Globus pallidus (tissue), 1 donor: ENCODE data around the gene CD86.
"Not testable (repeated sequence)": the region's sequence is repeated elsewhere in the genome, so short reads cannot be mapped to it uniquely, and the experiment has no call there.

Experiments
- DNase-seq: peaks from one replicate; pipeline ENCODE4 v3.0.0-alpha.2; 2015; ENCODE audit warnings: low spot score

Gene CD86

DNA sequence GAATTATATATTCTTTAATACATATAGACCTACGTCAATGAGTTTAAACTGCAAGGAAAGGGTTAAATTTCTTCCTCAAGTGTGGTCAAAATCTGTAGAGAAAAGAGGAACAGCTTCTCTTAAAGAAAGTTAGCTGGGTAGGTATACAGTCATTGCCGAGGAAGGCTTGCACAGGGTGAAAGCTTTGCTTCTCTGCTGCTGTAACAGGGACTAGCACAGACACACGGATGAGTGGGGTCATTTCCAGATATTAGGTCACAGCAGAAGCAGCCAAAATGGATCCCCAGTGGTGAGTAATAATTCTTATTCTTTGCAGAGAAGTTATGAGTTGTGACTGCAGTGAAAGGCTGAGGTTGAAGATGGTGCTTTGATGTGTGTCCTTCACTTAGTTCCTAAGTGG, at the start of gene CD86:
Gene CD86 (plus strand): TSS at position 148 of the 400 bp plus-strand sequence. CDS start 128 bp downstream, at position 276.
- DNase-seq = peak; percentile 38

GRCh38 chr3:122006267-122006666, 48.9 kb upstream of the CD86 start:
- DNase-seq = no peak

- DNase-seq = no peak
These were observed 47.0 kb upstream of the CD86 start for GRCh38 chr3:122008166-122008565.

DNA sequence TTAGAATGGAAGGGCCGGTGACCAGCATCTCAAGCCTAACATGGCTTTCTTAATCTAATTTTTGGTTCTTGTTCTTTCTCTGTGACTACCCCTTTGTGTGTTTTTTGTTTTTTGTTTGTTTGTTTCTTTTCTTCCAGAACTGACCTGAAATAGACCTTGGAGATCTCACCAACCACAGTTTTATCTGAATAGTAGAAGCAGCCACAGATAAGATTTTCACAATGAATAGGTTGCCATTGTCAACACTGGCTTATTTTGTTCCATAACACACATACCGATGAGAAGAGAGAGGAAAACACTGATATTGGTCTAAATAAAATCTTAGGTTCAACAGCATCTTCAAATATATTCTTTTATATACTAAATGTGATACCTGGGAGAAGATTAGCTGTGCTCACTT, 44.7 kb upstream of the CD86 start:
- no peak for DNase-seq

GRCh38 chr3:122011396-122011795, 43.8 kb upstream of the CD86 start:
- no peak for DNase-seq

DNA sequence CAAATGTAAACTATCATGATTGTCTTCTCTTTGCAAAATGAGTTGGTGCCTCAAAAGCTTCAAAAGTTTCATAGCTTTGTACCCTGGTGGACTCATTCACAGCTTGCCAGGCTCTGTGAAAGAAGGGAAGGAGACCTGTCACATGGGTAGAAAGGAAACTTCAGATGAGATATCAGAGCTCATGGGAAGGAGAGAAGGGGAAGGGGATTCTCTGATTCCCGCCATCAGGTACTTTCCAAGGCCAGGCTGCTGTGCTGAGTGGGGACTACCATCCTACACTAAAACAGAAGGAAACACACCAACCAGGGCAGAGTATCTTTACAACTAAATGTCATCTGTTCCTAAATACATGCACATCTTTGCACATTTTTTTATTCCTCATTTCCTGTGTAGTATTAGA, 42.3 kb upstream of the CD86 start:
- DNase-seq = no peak

DNA sequence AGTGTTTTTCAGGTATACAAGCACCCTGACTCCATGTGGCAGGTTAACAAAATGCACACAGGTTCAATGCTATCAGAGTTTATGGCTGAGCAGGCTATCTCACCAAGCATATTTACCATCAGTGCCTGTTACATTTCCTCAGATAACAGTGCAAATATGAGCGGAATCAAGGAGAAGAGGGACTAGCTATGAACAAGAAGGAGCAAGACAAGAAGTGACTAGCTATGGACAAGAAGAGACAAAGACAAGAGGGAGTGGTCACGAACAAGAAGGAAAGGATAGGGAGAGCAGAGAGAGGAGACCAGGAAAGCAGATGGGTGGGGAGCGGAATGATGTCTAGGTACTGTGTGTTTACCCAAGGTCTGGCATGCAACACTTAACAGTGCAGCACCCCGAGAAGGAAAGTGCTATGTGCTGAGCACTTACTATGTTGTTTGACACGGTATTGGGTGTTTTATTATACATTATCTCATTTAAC, 41.7 kb upstream of the CD86 start:
- no peak for DNase-seq

DNA sequence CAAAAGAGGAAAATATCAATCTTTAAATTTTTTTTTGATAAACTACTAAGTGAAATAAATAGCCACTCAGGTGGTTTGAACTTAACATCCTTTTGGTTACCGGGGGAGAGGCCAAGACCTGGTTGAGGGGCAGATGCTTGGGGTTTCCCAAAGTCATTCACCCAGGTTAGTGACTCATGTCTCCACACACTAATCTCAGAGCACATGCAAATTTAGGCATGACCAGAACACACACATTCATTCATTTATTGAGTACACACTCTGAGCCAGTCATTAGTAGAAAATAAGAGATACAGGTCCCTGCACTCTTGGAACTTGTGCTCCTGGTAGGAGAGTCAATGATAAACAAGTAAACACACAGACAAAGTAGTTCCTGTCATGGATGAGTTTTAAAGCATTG, 40.4 kb upstream of the CD86 start:
- no peak for DNase-seq

- no peak for DNase-seq
These were observed 35.7 kb upstream of the CD86 start for GRCh38 chr3:122019493-122019892.

- no peak for DNase-seq
These were observed 34.1 kb upstream of the CD86 start for GRCh38 chr3:122021037-122021436.

- DNase-seq = no peak
These were observed 33.3 kb upstream of the CD86 start, which contains the start of gene ILDR1 for GRCh38 chr3:122021811-122022401. Gene ILDR1, minus strand, starts transcription at chr3:122022247. Its CDS starts 170 bp downstream, at chr3:122022077.

GRCh38 chr3:122023335-122023910, 31.7 kb upstream of the CD86 start:
- no peak for DNase-seq

GRCh38 chr3:122024800-122025199, 30.4 kb upstream of the CD86 start:
- DNase-seq = no peak

DNA sequence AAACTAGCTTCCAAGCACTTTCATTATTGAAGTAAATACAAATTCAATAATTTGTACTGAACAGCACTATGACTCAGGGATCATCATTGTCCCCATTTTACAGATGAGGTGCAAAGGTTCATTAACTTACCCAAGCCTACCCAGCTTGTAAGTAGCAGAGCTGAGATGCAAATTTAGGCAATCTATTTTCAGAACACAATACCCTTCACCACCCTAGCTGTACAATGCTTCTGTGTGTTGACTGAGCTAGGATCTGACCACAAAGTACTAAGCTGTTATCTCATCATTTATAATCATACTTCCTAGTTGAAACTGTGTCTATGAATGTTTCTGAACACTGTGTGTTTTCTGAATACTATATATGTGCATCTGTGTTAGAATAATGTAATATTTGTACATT, 29.9 kb upstream of the CD86 start:
- no peak for DNase-seq

DNA sequence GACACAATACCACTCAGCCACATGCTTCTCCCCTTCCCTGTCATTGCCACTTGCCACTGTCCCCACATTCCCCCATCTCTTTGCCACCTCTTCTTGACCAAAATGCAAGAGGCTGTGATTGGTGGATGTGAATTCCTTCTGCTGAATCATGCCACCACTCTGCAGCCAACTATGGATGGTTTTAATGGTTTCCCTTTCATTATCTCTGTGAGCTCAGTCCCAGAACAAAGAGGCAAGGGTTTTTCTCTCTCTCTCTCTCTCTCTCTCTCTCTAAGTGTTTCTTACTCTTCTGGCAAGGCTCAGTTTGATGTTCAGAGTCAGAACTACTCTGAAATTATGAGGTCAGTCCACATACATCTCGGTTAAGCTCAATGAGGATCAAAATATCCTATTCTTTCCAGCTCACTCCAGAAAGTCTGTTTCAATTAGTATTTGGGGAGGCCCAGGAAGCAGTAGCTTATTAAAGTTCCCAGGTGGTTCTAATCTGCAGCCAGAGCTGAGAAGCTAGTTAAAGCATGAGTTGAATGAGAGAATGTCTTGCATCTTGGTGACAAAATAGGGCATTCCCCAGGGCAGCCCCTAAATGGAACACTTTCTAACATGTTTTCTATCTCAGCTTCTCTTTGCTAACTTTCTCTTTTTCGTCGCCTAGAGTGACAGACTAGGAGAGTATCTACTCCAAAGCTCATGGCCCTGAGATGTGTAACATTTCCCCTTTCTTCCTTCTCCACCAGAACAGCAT, 24.6 kb upstream of the CD86 start:
- DNase-seq = no peak

GRCh38 chr3:122031123-122031468, 24.1 kb upstream of the CD86 start:
- DNase-seq = no peak

DNA sequence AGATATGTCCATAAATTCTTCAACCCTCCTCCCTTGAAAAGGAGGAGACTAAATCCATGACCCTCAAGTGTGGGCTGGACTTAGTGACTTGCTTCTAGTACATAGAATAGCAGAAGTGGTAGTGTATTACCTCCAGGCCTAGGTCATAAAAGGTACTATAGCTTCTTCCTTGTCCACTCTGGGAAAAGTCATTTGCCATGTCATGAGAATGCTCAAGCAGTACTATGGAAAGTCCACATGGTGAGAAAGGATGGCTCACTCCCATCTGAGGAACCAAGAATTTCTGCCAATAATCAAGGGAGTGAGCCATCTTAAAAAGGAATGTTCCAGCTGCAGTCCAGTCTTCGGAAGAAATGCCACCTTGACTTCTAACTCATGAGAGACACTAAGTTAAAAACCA, 22.6 kb upstream of the CD86 start:
- DNase-seq = no peak

- DNase-seq = no peak
These were observed 22.1 kb upstream of the CD86 start for GRCh38 chr3:122033023-122033422.

DNA sequence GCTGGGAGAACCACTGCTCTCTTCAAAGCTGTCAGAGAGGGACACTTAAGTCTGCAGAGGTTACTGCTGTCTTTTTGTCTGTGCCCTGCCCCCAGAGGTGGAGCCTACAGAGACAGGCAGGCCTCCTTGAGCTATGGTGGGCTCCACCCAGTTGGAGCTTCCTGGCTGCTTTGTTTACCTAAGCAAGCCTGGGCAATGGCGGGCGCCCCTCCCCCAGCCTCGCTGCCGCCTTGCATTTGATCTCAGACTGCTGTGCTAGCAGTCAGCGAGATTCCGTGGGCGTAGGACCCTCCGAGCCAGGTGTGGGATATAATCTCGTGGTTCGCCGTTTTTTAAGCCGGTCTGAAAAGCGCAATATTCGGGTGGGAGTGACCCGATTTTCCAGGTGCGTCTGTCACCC, 7.9 kb upstream of the CD86 start:
- not testable (repeated sequence) for DNase-seq

DNA sequence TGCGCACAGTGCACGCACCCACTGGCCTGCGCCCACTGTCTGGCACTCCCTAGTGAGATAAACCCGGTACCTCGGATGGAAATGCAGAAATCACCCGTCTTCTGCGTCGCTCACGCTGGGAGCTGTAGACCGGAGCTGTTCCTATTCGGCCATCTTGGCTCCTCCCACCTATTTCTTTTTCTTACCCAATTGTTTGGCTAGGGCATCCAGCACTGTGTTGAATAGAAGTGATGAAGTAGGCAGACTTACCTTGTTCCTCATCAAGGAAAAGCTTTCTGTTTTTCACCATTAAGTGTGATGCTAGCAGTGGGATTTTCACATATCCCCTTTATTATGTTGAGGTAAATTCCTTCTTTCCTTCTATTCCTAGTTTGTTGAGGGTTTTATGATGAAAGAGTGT, 7.4 kb upstream of the CD86 start:
- DNase-seq = not testable (repeated sequence)

DNA sequence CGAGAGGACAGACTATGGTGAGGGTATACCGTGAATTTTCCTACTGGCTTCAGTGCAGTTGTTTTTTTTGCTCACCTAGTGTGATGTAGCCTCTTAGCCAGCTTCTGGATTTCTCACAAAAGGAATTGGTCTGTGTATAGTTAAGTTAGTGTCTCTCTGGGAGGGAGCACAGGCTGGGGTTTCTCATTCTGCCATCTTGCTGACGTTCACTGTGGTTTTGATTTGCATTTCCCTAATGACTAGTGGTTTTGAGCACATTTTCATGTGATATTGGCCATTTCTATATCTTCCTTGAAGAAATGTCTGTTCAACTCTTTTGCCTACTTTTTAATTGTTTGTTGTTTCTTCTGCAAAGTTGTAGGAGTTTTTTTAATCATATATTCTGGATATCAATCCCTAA, 2.2 kb upstream of the CD86 start:
- no peak for DNase-seq

- no peak for DNase-seq
These were observed 2.5 kb downstream of the CD86 start for GRCh38 chr3:122057671-122058070.

GRCh38 chr3:122058294-122058693, 3.1 kb downstream of the CD86 start:
- no peak for DNase-seq
